ENCODE results near the gene C12orf76. TPM values are rescaled to one million over a fixed set of nuclear protein-coding genes. Genes with fewer than 3 reads are reported as not detected.

C12orf76 gene
- total and polyA plus RNA-seq, 2 of the 13 experiments (the other 11 are each of a cell fraction or from before 2014, with no cell fraction given): 15.8 to 38.4 TPM

DNA sequence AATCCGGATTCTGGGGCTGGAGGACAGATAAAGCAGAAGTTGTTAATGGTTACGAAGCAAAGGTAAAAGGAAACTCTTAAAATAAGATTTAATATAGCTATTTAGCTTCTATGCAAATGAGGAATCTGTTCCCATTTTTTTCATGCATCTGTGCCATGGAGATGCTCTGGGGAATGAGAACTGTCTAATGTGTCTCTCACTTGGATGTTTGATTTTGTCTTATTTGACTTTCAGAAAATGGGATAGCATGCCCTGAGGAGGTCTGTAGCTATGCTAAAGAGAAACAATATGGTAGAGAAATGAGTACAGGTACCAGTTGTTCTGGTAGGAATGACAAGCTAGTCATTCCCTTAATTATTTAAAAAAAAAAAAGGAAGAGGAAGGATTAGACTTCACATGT lies 24.3 kb downstream of the C12orf76 start:
- Histone ChIP-seq H3K4me1 (ENCODE audit: insufficient read depth, low read length) (peaks cover 15% of the 10 kb centered on the region; the same call in 1 of the 2 replicates), H4K20me1 (ENCODE audit: insufficient read depth, low read length) (no peaks in the 10 kb centered on the region), H3K9ac (ENCODE audit: insufficient read depth, low read depth, low read length) (no peak overlapping the region), H3K27ac (ENCODE audit: extremely low read length, insufficient read depth, low read length) (peak overlapping the region; percentile 27), H3K4me3 (replicated peaks in 1 of 3; ENCODE audit: insufficient read depth in 1 of 3, low read depth in 2 of 3, low read length in 3 of 3) (no peak overlapping the region), H2AFZ (ENCODE audit: low read length) (no peak overlapping the region), H3K4me2 (ENCODE audit: low read depth, low read length) (no peak overlapping the region), H3K27me3 (ENCODE audit: control insufficient read depth in 1 of 2, insufficient read depth in 2 of 2, low read length in 2 of 2) (no peaks in the 10 kb centered on the region), H3K36me3 (replicated peaks in 1 of 2; ENCODE audit: control insufficient read depth in 1 of 2, insufficient read depth in 2 of 2, low read length in 2 of 2) (peaks cover 19 to 74% of the 10 kb centered on the region in 2 experiments), H3K79me2 (ENCODE audit: insufficient read depth, low read length) (peaks cover 2% of the 10 kb centered on the region), H3K9me3 (ENCODE audit: low read length) (no peaks in the 10 kb centered on the region)
- TF ChIP-seq ZFP1 (CRISPR knock-in tag; IDR thresholded peaks at IDR 0.05) (no peak), ZBTB42 (CRISPR knock-in tag; IDR thresholded peaks at IDR 0.05) (no peak), HOXD1 (CRISPR knock-in tag; IDR thresholded peaks at IDR 0.05) (no peak), SAP130 (CRISPR knock-in tag; IDR thresholded peaks at IDR 0.05; ENCODE audit: low read depth) (no peak), ZNF382 (CRISPR knock-in tag; IDR thresholded peaks at IDR 0.05; ENCODE audit: borderline replicate concordance) (no peak), HOXA5 (CRISPR knock-in tag; IDR thresholded peaks at IDR 0.05) (no peak), KAT7 (CRISPR knock-in tag; IDR thresholded peaks at IDR 0.05; ENCODE audit: borderline replicate concordance) (no peak), NFRKB (IDR thresholded peaks at IDR 0.05) (no peak), ZNF329 (CRISPR knock-in tag; IDR thresholded peaks at IDR 0.05; ENCODE audit: low read depth) (no peak)
- TF ChIP-seq, protein P1, sequence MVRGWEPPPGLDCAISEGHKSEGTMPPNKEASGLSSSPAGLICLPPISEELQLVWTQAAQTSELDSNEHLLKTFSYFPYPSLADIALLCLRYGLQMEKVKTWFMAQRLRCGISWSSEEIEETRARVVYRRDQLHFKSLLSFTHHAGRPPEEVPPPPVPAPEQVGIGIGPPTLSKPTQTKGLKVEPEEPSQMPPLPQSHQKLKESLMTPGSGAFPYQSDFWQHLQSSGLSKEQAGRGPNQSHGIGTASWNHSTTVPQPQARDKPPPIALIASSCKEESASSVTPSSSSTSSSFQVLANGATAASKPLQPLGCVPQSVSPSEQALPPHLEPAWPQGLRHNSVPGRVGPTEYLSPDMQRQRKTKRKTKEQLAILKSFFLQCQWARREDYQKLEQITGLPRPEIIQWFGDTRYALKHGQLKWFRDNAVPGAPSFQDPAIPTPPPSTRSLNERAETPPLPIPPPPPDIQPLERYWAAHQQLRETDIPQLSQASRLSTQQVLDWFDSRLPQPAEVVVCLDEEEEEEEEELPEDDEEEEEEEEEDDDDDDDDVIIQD (CRISPR knock-in tag; IDR thresholded peaks at IDR 0.05; ENCODE audit: low read depth): no peak
- TF ChIP-seq, protein P2, sequence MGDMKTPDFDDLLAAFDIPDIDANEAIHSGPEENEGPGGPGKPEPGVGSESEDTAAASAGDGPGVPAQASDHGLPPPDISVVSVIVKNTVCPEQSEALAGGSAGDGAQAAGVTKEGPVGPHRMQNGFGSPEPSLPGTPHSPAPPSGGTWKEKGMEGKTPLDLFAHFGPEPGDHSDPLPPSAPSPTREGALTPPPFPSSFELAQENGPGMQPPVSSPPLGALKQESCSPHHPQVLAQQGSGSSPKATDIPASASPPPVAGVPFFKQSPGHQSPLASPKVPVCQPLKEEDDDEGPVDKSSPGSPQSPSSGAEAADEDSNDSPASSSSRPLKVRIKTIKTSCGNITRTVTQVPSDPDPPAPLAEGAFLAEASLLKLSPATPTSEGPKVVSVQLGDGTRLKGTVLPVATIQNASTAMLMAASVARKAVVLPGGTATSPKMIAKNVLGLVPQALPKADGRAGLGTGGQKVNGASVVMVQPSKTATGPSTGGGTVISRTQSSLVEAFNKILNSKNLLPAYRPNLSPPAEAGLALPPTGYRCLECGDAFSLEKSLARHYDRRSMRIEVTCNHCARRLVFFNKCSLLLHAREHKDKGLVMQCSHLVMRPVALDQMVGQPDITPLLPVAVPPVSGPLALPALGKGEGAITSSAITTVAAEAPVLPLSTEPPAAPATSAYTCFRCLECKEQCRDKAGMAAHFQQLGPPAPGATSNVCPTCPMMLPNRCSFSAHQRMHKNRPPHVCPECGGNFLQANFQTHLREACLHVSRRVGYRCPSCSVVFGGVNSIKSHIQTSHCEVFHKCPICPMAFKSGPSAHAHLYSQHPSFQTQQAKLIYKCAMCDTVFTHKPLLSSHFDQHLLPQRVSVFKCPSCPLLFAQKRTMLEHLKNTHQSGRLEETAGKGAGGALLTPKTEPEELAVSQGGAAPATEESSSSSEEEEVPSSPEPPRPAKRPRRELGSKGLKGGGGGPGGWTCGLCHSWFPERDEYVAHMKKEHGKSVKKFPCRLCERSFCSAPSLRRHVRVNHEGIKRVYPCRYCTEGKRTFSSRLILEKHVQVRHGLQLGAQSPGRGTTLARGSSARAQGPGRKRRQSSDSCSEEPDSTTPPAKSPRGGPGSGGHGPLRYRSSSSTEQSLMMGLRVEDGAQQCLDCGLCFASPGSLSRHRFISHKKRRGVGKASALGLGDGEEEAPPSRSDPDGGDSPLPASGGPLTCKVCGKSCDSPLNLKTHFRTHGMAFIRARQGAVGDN (CRISPR knock-in tag; IDR thresholded peaks at IDR 0.05): no peak
- TF ChIP-seq, protein P3, sequence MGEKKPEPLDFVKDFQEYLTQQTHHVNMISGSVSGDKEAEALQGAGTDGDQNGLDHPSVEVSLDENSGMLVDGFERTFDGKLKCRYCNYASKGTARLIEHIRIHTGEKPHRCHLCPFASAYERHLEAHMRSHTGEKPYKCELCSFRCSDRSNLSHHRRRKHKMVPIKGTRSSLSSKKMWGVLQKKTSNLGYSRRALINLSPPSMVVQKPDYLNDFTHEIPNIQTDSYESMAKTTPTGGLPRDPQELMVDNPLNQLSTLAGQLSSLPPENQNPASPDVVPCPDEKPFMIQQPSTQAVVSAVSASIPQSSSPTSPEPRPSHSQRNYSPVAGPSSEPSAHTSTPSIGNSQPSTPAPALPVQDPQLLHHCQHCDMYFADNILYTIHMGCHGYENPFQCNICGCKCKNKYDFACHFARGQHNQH (CRISPR knock-in tag; IDR thresholded peaks at IDR 0.05): no peak
- in situ Hi-C loops (cut with HindIII; ENCODE audit: extremely low pct_ligation_motif_present, low pct_unique_long_range_greater_than_20kb) (no loop called here), intact Hi-C loops (cut with micrococcal nuclease; ENCODE audit: unreplicated experiment) (no loop called here)
- ChIA-PET POLR2A (interaction anchor here (0.8 to 1.8 kb wide), 5 partner anchors 11 to 56 kb away, joined by 3 to 10 read pairs (median 6); partner anchors contain the start of gene ANKRD13A), CTCF (ENCODE audit: low intra/inter-chr PET ratio, low total read pairs) (no interaction called here)
- BruUV-seq (replicated peaks): no TSS peak
- DNase-seq (ENCODE audit: low spot score) (no peak), FAIRE-seq (no peak), ATAC-seq (no peak)
- WGBS (ENCODE audit: low lambda C conversion rate): 96% methylated on average over 2 of the region's 2 CpGs

Data from HepG2 (cell line).